GM19351 (cell line): Measurements from ENCODE around the gene EPHB4.
"Not testable (repeated sequence)": the region's sequence is repeated elsewhere in the genome, so short reads cannot be mapped to it uniquely, and the experiment has no call there.

ENCODE experiments used
- ATAC-seq: cut with Tn5 transposase; IDR thresholded peaks from one replicate; pipeline ENCODE4 v1.9.1; 2021; ENCODE audit warnings: mild to moderate bottlenecking, moderate library complexity; ENCODE audit not compliant: unreplicated experiment

EPHB4 gene

GRCh38 chr7:100791881-100792666 lies 35.2 kb downstream of the EPHB4 start:
- ATAC-seq = no peak

GRCh38 chr7:100789055-100789454 lies 38.3 kb downstream of the EPHB4 start:
- no peak for ATAC-seq

- ATAC-seq = no peak
These were observed 41.0 kb downstream of the EPHB4 start for GRCh38 chr7:100786323-100786722.

- no peak for ATAC-seq
These were observed 41.4 kb downstream of the EPHB4 start for GRCh38 chr7:100785878-100786277.

GRCh38 chr7:100783804-100784203 lies 43.5 kb downstream of the EPHB4 start:
- no peak for ATAC-seq

- ATAC-seq = no peak
These were observed 46.1 kb downstream of the EPHB4 start for GRCh38 chr7:100781255-100781654.

- no peak for ATAC-seq
These were observed 48.0 kb downstream of the EPHB4 start for GRCh38 chr7:100779359-100779758.

- ATAC-seq = no peak
These were observed 49.2 kb downstream of the EPHB4 start for GRCh38 chr7:100778061-100778621.

- no peak for ATAC-seq
These were observed 53.8 kb downstream of the EPHB4 start for GRCh38 chr7:100773491-100773890.

GRCh38 chr7:100768784-100769183 lies 58.5 kb downstream of the EPHB4 start:
- no peak for ATAC-seq

- no peak for ATAC-seq
These were observed 62.1 kb downstream of the EPHB4 start for GRCh38 chr7:100765250-100765649.

GRCh38 chr7:100764841-100765240 lies 62.5 kb downstream of the EPHB4 start:
- ATAC-seq = no peak

- no peak for ATAC-seq
These were observed 63.7 kb downstream of the EPHB4 start for GRCh38 chr7:100763556-100764140.

- not testable (repeated sequence) for ATAC-seq
These were observed 64.5 kb downstream of the EPHB4 start for GRCh38 chr7:100762841-100763240.

GRCh38 chr7:100759357-100760171 lies 67.8 kb downstream of the EPHB4 start:
- no peak for ATAC-seq

- no peak for ATAC-seq
These were observed 73.6 kb downstream of the EPHB4 start for GRCh38 chr7:100753750-100754149.

- ATAC-seq = no peak
These were observed 74.3 kb downstream of the EPHB4 start for GRCh38 chr7:100752994-100753393.
